IPS-18a (cell line): ENCODE data around the gene HMCN2.

Source experiments
- H3K27ac ChIP-seq: one replicate; pipeline ENCODE4 v1.5.1; 2013; ENCODE audit warnings: low read length
- H3K27me3 ChIP-seq: one replicate; pipeline ENCODE4 v1.6.1; 2013; ENCODE audit warnings: mild to moderate bottlenecking, low read length; ENCODE audit not compliant: control insufficient read depth, insufficient read depth
- H3K36me3 ChIP-seq: one replicate; pipeline ENCODE4 v1.6.1; 2013; ENCODE audit warnings: low read depth, low read length; ENCODE audit not compliant: control insufficient read depth
- H3K4me1 ChIP-seq: one replicate; pipeline ENCODE4 v1.6.1; 2013; ENCODE audit warnings: low read depth, low read length; ENCODE audit not compliant: control insufficient read depth
- H3K4me3 ChIP-seq: one replicate; pipeline ENCODE4 v1.5.1; 2013; ENCODE audit warnings: low read length
- H3K9ac ChIP-seq: one replicate; pipeline ENCODE4 v1.6.1; 2013; ENCODE audit warnings: mild to moderate bottlenecking, low read length, moderate library complexity
- H3K9me3 ChIP-seq: one replicate; pipeline ENCODE4 v1.6.1; 2013; ENCODE audit warnings: low read depth, low read length; ENCODE audit not compliant: control insufficient read depth

HMCN2 gene

GRCh38 chr9:130341839-130342713 lies 76.5 kb downstream of the HMCN2 start:
- Histone ChIP-seq H3K9ac (no peak overlapping the region), H3K9me3 (no peaks in the 10 kb centered on the region), H3K4me3 (no peak overlapping the region), H3K4me1 (no peaks in the 10 kb centered on the region), H3K27me3 (no peaks in the 10 kb centered on the region), H3K36me3 (no peaks in the 10 kb centered on the region), H3K27ac (no peak overlapping the region)

GRCh38 chr9:130342714-130343085 lies 77.1 kb downstream of the HMCN2 start:
- H3K4me3 ChIP-seq, result no peak overlapping the region
- no peak overlapping the region for H3K9ac ChIP-seq
- no peaks in the 10 kb centered on the region for H3K36me3 ChIP-seq
- H3K27me3 ChIP-seq, result no peaks in the 10 kb centered on the region
- H3K27ac ChIP-seq, result no peak overlapping the region
- H3K9me3 ChIP-seq, result no peaks in the 10 kb centered on the region
- H3K4me1 ChIP-seq, result no peaks in the 10 kb centered on the region

DNA sequence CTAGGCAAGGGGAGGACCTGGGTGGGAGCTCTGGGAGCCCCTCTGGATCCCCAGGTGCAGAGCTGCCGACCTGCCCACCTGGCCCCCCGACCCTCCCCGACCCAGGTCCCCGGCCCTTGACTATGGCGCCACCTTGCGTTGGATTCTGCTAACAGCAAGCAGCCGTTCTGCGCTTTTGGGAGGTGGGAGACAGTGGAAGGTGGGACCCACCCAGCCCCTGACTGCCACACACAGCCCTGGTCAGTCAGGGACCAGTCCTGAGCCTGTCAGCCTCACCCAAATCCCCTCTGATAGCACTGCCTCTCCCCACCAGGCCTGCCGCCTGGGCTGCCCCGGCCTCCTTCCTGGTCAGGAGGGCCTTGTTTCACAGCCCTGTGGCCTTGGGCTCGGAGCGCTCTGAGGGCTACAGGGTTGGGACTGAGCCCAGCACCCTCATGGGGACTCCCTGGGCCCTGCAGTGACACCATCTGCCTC lies 77.9 kb downstream of the HMCN2 start:
- Histone ChIP-seq H3K27ac (no peak overlapping the region), H3K9ac (no peak overlapping the region), H3K27me3 (no peaks in the 10 kb centered on the region), H3K9me3 (no peaks in the 10 kb centered on the region), H3K4me3 (no peak overlapping the region), H3K36me3 (no peaks in the 10 kb centered on the region), H3K4me1 (no peaks in the 10 kb centered on the region)

- H3K27me3 ChIP-seq, result no peaks in the 10 kb centered on the region
- H3K9ac ChIP-seq, result no peak overlapping the region
- no peaks in the 10 kb centered on the region for H3K9me3 ChIP-seq
- no peak overlapping the region for H3K27ac ChIP-seq
- no peaks in the 10 kb centered on the region for H3K4me1 ChIP-seq
- no peaks in the 10 kb centered on the region for H3K36me3 ChIP-seq
- H3K4me3 ChIP-seq, result no peak overlapping the region
Measured at GRCh38 chr9:130344366-130344765, 78.8 kb downstream of the HMCN2 start.

- Histone ChIP-seq H3K4me3 (no peak overlapping the region), H3K27ac (no peak overlapping the region), H3K9me3 (no peaks in the 10 kb centered on the region), H3K9ac (no peak overlapping the region), H3K4me1 (no peaks in the 10 kb centered on the region), H3K27me3 (no peaks in the 10 kb centered on the region), H3K36me3 (no peaks in the 10 kb centered on the region)
Measured at GRCh38 chr9:130345009-130345896, 79.7 kb downstream of the HMCN2 start.

GRCh38 chr9:130345897-130346385 lies 80.4 kb downstream of the HMCN2 start:
- Histone ChIP-seq H3K27ac (no peak overlapping the region), H3K4me1 (no peaks in the 10 kb centered on the region), H3K4me3 (no peak overlapping the region), H3K9ac (no peak overlapping the region), H3K36me3 (no peaks in the 10 kb centered on the region), H3K9me3 (no peaks in the 10 kb centered on the region), H3K27me3 (no peaks in the 10 kb centered on the region)

DNA sequence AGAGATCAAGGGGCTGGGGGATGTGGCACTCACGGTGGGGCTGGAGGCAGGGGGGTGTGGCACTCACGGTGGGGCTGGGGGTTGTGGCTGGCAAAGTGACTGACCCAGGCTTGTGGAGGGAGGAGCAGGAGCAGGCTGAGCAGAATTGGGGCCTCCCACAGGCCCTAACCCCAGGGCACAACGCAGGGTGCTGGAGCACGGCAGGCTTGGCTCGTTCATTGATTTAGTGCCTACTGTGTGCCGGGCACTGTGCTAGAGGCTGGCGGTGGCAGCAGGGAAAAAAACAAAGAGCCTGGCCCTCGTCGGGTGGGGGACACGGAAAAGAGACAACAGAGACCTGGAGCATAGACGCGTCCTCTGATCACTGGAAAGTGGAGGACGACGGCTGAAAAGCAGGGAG lies 80.9 kb downstream of the HMCN2 start:
- Histone ChIP-seq H3K9me3 (no peaks in the 10 kb centered on the region), H3K36me3 (no peaks in the 10 kb centered on the region), H3K27ac (no peak overlapping the region), H3K4me1 (no peaks in the 10 kb centered on the region), H3K9ac (no peak overlapping the region), H3K4me3 (no peak overlapping the region), H3K27me3 (no peaks in the 10 kb centered on the region)

DNA sequence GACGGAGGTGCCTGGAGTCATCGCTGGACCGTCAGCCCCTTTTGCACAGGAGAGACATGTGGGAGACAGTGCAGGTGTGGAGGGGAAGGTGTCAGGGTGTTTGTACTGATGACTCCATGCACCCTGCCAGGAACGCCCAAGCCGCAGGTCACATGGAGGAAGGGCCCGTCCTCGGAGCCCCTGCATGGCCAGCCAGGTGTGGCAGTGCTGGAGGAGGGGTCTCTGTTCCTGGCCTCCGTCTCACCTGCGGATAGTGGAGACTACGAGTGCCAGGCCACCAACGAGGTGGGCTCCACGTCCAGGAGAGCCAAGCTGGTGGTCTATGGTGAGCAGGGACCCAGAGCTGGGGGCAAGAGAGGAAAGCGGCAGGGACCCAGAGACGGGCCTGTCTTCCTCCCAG lies 81.5 kb downstream of the HMCN2 start:
- H3K4me1 ChIP-seq, result no peaks in the 10 kb centered on the region
- H3K27ac ChIP-seq, result no peak overlapping the region
- no peak overlapping the region for H3K9ac ChIP-seq

DNA sequence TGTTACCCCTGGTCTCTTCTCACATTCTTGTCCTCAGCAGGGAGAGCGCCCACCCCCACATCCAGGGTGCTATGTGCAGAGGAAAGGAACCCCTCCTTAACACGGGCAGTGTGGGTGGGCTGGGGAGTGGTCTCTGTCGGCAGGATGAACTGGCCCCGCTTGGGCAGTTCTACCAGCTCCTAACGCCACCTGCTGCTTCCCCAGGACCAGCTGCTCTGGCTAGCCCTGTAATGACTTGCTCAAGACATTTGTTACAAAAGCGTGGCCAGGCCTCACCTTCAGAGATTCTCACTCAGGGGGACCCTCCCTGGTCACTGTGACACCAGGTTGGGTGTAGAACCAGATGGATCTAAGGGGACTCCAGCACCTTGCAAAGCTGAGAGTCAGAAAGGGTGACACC lies 82.4 kb downstream of the HMCN2 start:
- H3K27me3 ChIP-seq, result no peaks in the 10 kb centered on the region
- no peaks in the 10 kb centered on the region for H3K9me3 ChIP-seq
- no peak overlapping the region for H3K27ac ChIP-seq
- H3K36me3 ChIP-seq, result no peaks in the 10 kb centered on the region
- no peaks in the 10 kb centered on the region for H3K4me1 ChIP-seq
- no peak overlapping the region for H3K4me3 ChIP-seq
- H3K9ac ChIP-seq, result no peak overlapping the region

More for the DNA sequence above, 81.5 kb downstream of the HMCN2 start:
- Histone ChIP-seq H3K4me3 (no peak overlapping the region), H3K9me3 (no peaks in the 10 kb centered on the region), H3K36me3 (no peaks in the 10 kb centered on the region), H3K27me3 (no peaks in the 10 kb centered on the region)

- no peaks in the 10 kb centered on the region for H3K9me3 ChIP-seq
- H3K27ac ChIP-seq, result no peak overlapping the region
- no peak overlapping the region for H3K9ac ChIP-seq
- no peaks in the 10 kb centered on the region for H3K27me3 ChIP-seq
- H3K4me1 ChIP-seq, result no peaks in the 10 kb centered on the region
- no peaks in the 10 kb centered on the region for H3K36me3 ChIP-seq
- H3K4me3 ChIP-seq, result no peak overlapping the region
Measured at GRCh38 chr9:130348341-130348740, 82.8 kb downstream of the HMCN2 start.

DNA sequence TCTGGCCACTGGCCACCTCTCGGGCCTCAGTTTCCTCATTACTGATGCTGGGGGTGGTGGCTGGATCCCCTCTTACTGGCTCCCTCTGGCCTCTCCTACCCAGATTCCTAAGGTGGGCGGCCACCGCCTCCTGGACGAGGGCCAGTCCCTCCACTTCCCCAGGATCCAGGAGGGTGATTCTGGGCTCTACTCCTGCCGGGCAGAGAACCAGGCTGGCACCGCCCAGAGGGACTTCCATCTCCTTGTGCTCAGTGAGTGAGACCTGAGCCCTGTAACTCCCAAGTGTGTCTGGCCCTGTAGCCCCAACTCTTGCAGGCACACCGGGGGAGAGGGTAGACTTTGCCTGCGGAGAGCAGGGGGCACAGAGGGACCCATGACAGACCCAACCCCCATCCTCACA lies 83.3 kb downstream of the HMCN2 start:
- H3K27me3 ChIP-seq, result no peaks in the 10 kb centered on the region
- no peak overlapping the region for H3K4me3 ChIP-seq
- H3K9ac ChIP-seq, result no peak overlapping the region
- H3K36me3 ChIP-seq, result no peaks in the 10 kb centered on the region
- no peaks in the 10 kb centered on the region for H3K4me1 ChIP-seq
- no peaks in the 10 kb centered on the region for H3K9me3 ChIP-seq
- no peak overlapping the region for H3K27ac ChIP-seq
